Measurements from ENCODE around the gene CD83.
"Not testable (repeated sequence)": the region's sequence is repeated elsewhere in the genome, so short reads cannot be mapped to it uniquely, and the experiment has no call there.

The CD83 gene

DNA sequence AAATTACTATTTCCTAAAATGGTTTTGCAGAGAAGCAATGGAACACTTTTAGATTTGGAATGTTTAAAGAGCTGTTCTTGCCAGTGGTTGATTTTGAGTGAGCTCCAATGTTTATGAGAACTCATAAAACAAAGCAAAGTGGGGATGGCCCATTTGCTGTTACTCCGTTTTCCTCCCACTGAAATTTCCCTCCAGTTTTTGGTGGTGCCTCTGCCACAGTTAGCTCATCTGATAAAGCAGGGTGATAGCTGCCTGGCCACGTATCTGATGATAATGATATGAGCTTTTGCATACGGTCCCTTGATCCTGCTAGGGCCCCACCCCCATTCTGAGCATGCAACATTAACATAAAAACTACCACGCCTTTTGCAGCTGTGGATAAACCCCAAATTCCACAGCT lies 10.4 kb downstream of the CD83 start:
- DNase-seq = no peak

- DNase-seq = no peak
These were observed 11.2 kb downstream of the CD83 start for GRCh38 chr6:14128746-14129145.

GRCh38 chr6:14129575-14129974 lies 12.0 kb downstream of the CD83 start:
- DNase-seq = peak; percentile 37

- no peak for DNase-seq
These were observed 13.0 kb downstream of the CD83 start for GRCh38 chr6:14130435-14131075.

DNA sequence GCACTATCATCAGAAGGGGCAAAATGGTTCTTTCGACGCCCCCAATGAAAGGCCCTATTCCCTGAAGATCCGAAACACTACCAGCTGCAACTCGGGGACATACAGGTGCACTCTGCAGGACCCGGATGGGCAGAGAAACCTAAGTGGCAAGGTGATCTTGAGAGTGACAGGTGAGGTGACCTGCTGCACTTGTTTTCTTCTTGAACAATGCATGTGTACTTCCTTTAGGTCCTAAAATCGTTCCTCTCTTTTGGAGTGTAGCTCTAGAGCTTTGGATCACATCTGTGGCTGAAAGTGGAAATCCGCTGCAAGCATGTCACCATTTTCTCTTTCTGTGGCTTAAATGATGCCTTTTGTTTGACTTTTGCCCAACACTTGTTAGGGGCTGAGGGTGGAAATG lies 14.0 kb downstream of the CD83 start:
- no peak for DNase-seq

DNA sequence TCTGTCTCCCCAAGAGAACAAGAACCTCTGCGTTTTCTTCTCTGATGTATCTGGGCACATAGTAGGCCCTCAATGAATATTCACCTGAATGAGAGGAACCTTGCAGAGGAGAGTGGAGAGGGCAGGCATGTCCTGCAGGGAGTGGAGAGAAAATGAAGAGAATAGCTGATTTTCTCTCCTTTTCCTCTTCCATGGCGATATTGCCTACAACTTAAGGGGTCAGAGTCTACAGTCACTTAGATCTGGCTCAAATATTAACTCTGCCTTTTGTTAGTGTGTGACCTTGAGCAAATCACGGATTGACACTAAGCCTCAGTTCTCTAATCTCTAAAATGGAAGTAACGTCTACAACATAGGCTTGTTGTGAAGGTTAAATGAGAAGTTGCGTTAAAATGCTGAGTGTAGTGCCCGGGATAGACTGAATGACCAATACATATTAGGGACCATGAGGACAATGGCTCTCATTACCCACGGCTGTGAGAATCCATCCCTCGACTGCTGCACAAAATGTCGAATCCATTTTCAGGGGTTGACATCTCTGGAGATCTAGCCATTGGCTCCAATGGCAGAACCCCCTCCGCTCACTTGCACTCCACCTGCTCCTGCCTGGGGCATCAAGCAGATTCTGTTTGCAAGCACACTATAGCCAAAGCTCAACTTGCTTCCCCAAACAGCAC lies 14.8 kb downstream of the CD83 start:
- DNase-seq = no peak

DNA sequence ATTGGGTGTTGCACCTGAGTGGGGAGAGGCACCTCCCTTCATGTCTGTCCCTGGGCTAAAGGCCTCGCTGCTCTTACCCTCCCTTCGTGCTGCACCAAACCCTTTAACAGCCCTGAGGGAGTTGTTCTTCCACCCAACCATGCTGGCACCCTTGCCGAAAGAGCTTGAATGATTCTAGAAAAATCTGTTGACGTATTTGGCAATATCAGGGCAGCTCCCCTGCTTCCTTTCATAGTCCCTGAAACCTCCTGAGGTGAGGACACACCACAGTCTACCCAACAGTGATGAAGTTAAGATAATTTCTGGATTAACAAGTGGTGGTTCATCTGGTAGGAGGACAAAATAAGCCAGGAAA lies 15.3 kb downstream of the CD83 start:
- no peak for DNase-seq

DNA sequence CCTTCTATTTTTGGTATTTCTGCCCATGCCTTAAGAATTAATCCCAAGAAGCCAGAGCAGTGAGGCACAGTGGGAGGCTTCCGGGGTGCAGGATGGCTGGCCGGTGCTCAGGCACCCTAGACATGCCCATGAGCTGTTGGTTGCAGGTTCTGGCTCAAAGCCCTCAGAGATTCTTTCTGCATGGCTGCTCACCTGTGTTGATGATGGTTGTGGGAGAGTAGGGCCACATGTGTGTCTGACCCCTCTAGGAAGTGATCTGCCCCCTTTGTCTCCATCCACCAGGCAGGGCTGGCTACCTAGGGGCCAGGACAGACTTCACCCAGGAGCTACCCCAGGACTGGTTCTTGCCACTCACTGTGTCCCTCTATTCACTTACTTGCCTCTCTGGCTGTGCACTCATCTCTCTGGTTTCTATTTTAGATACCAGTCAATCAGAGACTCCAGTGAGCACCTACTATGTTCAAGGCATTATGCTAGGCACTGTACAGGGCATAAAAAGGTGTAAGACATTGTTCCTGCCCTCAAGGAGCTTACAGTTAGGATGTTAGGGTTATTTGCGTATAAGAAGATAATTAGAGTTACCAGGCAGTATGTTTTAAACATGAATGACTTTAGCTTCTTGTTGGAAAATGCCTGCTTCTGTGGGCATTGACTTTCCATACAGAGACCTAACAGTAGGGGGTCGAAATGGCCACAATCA lies 16.8 kb downstream of the CD83 start:
- no peak for DNase-seq

GRCh38 chr6:14135893-14136539 lies 18.4 kb downstream of the CD83 start:
- DNase-seq = no peak

- DNase-seq = no peak
These were observed 21.2 kb downstream of the CD83 start for GRCh38 chr6:14138701-14139215.

- DNase-seq = no peak
These were observed 23.9 kb downstream of the CD83 start for GRCh38 chr6:14141351-14142062.

GRCh38 chr6:14142063-14142450 lies 24.5 kb downstream of the CD83 start:
- DNase-seq = no peak

GRCh38 chr6:14142511-14143223 lies 25.1 kb downstream of the CD83 start:
- DNase-seq = no peak

DNA sequence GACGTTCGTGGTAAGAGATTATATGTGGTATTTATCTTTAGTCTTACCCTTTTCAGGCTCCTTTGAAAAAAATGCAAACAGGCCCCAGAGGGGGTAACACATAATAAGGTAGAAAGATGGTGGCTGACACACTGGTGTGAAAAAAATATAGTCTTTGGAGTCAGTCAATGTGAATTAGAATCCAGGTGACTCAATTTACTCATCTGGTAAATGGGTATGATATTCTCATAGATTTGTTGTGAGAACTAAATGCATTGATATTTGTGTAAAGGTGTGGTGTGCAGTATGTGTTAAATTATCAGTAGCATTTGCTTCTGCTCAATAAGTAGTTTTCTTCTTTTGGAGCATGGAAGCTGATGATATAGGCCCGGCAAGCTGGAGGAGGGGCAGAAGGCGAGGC lies 25.7 kb downstream of the CD83 start:
- no peak for DNase-seq

DNA sequence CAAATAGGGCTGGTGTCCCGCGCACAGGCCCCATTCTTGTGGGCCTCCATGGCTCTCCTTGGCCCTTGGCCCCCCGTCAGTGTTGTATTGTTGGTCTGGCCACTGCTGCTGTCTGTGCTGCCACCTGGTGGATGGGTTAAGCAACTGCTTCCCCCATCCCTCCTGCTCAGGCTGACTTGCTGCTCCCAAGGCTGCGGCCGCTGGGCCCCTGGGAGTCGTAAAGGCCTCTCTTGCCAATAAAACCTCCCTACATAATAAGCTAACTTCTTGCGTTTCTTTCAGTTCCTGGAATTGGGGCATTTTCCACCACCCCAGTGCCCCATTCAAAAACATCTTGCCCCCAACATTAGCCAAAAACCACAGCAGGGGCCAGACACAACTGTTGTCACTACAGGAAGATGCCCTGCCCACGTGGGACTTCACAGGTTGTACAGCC lies 27.1 kb downstream of the CD83 start:
- peak; percentile 84 for DNase-seq

DNA sequence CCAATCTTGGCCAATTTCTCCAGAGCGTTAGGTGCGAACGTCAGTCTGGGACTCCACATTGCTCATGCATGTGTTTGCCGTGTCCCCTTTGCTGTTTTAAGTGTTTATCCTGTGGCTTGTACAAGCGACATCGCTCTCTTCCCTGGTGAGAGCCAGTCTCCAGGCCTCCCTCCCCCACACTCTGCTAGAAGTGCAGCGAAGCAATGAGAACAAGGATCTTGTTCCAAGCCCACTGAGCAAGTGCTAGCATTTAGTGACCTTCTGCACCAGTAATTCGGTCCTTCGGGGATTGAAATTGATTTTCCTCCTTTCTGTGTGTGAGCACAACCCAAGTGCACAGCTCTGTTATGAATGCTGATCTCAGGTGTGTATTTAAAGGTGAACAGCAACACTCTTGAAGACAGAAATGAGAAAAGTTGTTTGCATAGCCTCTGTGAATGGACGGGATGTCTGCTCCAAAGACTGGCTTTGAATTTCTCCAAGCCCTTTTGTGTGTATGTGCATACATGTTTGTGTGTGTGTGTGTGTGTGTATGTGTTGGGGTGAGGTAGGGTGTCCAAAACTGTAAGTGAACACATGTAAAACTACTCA lies 29.0 kb downstream of the CD83 start:
- DNase-seq = peak; percentile 97

DNA sequence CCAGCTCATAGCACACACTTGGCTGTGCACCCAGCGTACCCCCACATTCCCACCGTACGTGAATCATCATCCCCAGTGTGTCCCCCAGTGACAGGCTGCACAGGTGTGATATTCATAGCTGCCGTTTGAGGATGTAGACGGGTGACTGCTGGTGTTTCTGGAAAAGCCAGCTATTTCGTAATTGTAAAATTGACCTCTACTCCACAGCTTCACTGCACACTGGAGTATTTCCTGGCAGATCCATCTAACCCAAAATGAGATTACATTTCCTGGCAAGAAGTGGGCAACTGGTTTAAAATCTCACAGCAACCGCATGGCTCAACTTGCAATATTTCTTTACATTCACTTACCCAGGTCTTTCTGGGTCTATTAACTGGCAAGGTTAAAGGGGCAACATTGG lies 30.3 kb downstream of the CD83 start:
- peak; percentile 71 for DNase-seq

DNA sequence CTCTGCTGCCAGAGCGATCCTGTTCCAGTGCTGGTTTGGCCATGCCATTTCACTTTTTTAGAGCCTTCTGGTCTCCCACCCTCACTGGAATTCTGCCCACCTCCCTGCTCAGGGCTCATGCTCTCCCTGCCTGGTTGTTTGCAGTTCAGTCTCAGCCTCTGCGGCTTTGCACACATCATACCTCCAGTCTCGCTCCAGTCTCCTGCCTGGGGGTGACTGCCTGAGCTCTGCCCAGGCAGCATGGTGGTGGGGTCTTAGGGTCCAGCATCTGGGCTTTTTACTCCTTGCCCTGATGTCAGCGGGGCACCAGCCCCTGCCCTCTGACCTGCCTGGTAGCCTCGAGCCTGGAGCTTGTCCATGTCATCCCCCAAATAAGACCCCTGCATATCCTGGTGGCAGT lies 30.9 kb downstream of the CD83 start:
- no peak for DNase-seq

GRCh38 chr6:14149053-14149738 lies 31.6 kb downstream of the CD83 start:
- DNase-seq = peak; percentile 94

- no peak for DNase-seq
These were observed 32.2 kb downstream of the CD83 start for GRCh38 chr6:14149739-14150130.

DNA sequence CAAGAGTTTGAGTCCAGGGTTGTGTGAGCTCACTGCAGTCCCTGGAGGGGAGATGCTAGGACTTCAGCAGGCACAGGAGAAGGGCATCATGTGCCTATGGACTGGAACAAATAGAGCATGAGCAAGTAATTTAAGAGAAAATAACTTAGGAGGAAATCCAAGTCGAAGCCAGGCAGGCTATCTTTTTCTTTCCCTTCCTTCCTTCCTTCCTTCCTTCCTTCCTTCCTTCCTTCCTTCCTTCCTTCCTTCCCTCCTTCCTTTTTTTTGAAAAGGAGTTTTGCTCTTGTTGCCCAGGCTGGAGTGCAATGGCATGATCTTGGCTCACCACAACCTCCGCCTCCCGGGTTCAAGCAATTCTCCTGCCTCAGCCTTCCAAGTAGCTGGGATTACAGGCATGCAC lies 33.7 kb downstream of the CD83 start:
- not testable (repeated sequence) for DNase-seq
